Purkinje cell (primary cell): Measurements from ENCODE around the gene FOXI3. TPM values are rescaled to one million over a fixed set of nuclear protein-coding genes. Genes with fewer than 3 reads are reported as not detected.

Experiments used
- polyA plus RNA-seq: library from polyadenylated mRNA; unstranded; fragments of >200 nt; fragmentation: Nextera tagmentation; gene quantifications from 2 replicates; pipeline ENCODE4 v1.2.1, GENCODE V29; 2014

Gene FOXI3
- polyA plus RNA-seq: not detected in 2 replicates

DNA sequence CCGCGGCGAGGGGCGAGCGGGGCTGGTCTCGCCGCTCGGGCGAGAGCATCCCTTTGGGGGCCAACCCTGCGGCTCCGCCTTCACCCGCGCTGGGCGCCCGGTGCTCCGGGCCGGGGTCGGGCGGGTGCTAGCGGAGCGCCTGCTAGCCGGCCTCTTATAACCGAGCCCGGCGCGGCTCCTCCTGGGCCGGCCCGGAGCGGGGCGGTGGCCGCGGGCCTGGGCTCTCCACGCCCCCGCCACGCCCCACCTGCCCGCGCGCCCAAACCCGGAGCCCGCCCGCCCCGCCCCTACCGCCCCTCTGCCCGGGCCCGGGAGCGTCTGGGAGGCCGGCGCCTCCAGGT, at the start of gene FOXI3:
FOXI3 (minus strand) TSS at position 129 of the 341 bp plus-strand sequence. CDS start 158 bp downstream, outside the sequence.

Other genes with a start within 250 kb of the FOXI3 start
- gene EIF2AK3, start 174.8 kb upstream of the FOXI3 start, polyA plus RNA-seq: 6.7 and 13.3 TPM in 2 replicates
- 0.56 and 1.8 TPM in 2 replicates for gene RPIA, start 239.0 kb upstream of the FOXI3 start, polyA plus RNA-seq